GM21360 (cell line): Measurements from ENCODE around the gene DHRSX.
"Not testable (repeated sequence)": the region's sequence is repeated elsewhere in the genome, so short reads cannot be mapped to it uniquely, and the experiment has no call there.

Experiments used
- ATAC-seq: cut with Tn5 transposase; IDR thresholded peaks from one replicate; pipeline ENCODE4 v1.9.1; 2021; ENCODE audit warnings: mild to moderate bottlenecking, moderate library complexity; ENCODE audit not compliant: unreplicated experiment

Gene DHRSX

DNA sequence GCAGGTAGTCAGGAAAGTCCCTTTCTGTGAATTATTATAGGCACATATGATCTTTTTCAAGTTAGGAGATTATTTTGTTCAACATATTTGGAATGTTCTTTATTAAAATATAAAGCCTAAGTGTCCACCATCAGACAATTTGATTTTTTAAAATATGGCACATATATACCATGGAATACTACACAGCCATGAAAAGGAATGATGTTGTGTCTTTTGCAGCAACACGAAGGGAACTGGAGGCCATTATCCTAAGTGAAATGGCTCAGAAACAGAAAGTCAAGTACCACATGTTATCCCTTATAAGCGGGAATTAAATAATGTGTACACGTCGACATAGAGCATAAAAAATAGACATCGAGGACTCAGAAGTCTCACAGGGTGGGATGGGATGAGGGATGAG, 73.0 kb downstream of the DHRSX start:
- ATAC-seq = no peak

DNA sequence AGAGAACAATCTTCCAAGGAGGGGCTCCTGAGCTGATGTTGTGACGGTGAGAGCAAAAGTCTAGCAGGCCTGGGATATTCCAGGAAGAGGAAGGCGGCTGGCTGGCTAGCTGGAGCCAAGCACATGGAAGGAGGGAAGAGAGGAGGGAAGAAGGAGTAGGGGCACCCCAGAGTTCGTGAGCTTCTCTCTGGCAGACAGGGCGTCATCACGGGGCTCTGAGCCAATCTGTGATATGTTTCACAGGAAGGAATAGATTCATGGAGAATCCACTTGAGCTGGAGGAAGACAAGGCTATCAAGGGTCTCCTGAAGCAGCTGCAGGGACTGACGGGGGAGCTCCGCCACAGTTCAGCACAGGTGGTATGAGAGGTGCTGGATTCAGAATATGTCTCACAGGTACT, 73.6 kb downstream of the DHRSX start:
- ATAC-seq = no peak

DNA sequence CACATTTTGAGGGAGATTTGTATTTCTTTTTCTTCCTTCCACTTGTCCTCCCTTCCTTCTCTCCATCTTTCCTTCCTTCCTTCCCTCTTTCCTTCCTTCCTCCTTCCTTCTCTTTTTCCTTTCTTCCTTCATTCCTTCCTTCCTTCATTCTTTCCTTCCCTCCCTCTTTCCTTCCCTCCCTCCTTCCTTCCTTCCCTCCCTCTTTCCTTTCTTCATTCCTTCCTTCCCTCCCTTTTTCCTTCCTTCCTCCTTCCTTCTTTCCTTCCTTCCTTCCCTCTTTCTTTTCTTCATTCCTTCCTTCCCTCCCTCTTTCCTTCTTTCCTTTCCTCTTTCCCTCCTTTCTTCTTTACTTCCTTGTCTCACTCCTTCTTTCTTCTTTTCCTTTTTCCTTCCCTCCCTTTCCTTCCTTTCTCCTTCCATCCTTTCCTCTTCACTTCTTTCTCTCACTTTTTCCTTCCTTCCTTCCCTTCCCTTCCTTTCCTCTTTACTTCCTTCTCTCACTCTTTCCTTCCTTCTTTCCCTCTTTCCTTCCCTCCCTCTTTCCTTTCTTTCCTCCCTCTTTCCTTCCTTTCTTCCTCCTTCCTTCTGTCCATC, 74.4 kb downstream of the DHRSX start:
- ATAC-seq = no peak

DNA sequence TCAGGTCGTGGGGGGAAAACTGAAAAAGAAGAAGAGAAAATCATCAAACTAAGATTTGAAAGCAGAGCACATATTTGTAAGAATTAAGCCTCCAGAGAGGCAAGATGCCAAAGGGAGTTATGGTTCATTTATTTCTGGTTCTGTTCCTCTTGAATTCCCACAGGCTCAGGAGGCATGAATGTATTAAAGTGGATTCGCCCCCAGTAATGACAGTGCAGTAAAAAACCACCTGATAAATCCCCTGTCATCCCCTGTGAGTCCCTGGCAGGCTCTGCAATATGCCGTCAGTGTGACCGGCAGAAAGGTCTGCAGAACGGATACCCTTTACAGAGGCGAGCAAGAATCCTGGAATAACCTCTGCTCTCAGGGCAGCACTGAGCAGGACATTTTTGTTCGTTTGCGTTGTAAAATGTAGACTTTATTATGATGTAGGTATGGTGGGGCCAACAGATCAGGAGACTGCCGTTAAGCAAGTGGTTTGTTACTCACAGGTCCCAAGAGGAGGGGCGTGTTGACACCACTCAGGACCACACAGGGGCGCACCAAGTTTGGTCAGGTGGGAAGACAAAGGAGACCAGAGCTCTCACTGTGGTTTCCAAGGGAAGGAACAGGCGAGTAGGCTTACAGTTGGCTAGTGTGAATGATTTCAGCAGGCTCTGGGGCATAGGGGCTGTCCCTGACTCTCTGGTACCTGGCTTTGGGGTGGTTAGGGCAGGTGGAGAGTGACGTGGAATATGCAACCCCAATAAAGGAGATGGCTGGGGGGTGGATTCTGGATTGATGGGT, 75.3 kb downstream of the DHRSX start:
- ATAC-seq = no peak

DNA sequence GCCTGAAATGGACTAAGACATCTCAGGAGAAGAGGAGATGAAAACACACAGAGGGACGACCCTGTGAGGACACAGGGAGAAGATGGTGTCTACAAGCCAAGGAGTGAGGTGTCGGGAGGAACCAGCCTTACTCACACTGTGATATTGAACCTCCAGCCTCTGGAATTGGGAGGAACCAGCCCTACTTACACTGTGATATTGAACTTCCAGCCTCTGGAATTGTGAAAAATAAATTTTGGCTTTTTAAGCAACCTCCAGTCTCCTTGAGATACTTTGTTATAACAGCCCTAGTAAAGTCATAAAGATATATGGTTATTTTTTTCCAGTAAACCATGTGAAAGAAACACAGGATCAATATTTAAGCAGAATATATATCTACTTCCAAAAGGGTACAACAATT, 76.5 kb downstream of the DHRSX start:
- ATAC-seq = no peak

DNA sequence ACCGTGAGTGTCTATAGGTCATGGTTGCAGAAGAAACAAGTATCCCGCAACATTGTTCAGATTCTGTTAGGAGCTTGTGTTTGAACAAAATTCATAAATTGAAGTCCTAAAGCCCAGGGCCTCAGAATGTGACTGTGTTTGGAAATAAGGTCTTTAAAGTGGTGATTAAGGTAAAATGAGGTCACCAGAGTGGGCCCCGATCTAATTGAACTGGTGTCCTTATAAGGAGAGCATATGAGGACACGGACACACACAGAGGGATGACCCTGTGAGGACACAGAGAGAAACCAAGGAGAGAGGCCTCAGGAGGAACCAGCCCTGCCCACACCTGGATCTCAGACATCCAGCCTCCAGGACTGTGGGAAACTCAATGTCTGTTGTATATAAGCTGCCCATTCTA, 76.9 kb downstream of the DHRSX start:
- no peak for ATAC-seq

DNA sequence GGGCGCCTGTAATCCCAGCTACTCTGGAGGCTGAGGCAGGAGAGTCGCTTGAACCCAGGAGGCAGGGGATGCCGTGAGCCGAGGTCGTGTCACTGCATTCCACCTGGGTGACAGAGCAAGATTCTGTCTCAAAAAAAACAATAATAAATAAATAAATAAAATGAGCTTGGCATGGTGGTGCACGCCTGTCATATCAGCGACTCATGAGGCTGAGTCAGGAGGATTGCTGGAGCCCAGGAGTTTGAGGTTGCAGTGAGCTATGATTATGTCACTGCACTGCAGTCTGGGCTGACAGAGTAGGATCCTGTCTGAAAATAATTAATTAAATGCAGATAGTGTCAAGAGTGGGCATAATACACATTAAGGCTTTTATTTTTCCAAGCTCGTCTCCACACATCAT, 77.5 kb downstream of the DHRSX start:
- ATAC-seq = no peak

DNA sequence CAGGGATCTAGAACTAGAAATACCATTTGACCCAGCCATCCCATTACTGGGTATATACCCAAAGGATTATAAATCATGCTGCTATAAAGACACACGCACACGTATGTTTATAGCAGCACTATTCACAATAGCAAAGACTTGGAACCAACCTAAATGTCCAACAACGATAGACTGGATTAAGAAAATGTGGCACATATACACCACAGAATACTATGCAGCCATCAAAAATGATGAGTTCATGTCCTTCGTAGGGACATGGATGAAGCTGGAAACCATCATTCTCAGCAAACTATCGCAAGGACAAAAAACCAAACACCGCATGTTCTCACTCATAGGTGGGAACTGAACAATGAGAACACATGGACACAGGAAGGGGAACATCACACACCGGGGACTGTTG, 81.4 kb downstream of the DHRSX start:
- not testable (repeated sequence) for ATAC-seq

DNA sequence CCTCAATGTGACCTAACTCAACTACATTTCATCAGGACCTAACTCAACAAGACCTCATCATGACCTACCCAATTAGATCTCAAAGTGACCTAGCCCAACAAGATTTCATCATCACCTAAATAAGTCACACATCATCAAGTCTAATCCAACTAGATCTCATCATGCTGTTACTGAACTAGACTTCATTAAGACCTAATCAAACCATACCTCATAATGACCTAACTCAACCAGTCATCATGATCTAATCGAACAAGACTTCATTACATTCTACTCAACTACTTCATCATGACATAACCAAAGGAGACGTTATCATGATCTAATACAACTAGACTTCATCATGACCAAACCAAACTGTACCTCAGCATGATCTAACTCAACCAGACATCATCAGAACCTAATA, 82.8 kb downstream of the DHRSX start:
- no peak for ATAC-seq

DNA sequence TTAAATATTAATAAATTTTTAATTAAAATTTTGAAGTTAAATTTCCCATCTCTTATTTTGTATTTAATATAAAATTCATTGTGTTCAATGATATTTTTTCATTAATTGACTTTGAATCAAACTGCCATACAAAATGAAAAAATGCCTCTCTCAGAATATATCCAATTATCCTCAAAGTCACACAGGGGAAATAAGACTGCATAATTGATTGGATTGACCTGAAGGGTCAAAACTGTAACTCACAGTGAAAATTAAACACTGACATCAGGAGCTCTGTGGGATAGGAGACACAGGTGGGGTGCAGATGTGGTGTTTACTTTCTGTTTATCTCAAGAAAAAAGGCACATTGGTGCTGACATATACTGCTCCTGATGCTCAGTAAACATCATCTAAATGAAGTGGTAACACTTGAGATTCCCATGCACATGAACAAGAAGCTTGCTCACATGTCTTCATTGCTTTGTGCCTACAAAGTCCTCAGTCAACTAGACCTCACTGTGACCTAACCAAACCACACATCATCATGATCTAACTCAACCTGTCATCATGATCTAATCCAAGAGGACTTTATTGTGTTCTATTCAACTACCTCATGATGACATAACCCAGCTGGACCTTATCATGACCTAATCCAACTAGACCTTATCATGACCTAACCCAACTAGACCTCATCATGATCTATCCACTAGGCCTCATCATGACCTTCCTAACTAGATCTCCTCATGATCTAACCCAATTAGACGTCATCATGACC, 83.7 kb downstream of the DHRSX start:
- ATAC-seq = no peak

DNA sequence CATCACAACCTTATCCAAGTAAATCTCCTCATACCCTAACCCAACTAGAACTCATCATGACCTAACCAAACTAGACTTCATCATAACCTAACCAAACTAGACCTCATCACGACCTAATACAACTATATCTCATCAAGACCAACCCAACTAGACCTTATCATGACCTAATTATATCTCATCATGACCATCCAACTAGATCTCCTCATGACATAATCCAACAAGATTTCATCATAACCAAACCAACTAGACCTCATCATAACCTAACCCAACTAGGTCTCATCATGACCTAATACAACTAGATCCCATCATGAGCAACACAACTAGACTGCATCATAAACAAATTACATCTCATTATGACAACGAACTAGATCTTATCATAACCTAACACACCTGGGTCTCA, 86.4 kb downstream of the DHRSX start:
- ATAC-seq = no peak

DNA sequence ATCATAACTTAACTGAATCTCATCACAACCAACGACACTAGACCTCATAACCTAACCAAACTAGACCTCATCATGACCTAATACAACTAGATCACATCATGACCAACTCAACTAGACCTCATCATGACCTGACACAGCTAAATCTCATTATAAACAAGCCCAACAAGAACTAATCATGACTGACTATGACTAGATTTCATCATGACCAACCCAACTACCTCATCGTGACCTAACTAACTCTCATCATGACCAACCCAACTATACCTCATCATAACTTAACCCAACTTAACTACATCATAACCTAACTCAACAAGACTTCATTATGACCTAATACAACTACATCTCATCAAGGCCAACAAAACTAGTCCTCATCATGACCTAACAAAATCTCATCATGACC, 86.8 kb downstream of the DHRSX start:
- ATAC-seq = no peak

DNA sequence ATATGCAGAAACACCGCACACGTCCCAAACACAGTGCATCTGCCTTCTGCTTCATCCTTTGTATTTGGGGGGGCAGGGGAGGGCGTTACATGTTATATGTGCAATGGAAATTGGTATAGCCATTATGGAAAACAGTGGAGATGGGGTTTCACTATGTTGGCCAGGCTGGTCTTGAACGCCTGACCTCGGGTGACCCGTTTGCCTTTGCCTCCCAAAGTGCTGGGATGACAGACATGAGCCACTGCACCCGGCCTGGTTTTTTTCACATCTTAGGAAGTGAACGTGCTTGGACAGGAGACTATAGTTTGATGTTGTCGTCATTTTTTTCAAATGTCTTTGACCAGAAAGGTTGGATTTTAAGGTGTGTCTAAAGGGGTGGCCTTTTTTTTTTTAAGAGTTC, 88.6 kb downstream of the DHRSX start:
- no peak for ATAC-seq

DNA sequence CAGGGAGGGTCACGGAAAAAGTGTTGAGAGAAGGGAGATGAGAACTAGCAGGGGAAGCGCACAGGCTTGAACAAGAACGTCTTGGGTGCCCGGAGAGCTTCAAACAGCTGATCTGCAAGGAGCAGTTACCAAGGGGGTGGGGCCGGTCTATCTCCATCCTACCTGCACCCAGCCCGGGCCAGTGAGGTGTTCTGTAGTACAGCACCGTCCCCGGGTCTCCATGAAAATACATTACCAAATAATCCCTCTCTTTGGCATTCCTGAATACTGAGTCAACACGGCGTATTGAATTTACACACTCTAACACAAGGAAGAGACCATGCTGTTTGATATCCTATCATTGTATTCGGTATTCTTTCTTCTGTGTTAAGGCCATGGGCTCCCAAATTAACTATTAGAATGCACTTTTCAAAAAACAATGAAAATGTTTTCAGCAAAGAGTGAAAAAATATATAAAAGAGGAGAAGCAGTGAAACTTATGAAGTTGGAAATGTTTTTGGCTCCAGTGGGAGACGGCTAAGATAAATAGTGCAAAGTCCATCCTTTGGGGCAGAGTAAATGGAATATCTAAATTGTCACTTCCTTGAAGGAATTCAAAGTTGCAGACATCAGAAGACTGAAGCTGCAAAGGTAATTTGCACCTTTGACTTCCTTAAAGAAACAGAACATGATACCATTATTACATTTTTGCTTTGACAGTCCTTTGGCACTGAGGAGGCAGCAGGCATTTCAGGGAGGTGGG, 90.3 kb downstream of the DHRSX start:
- ATAC-seq = no peak

DNA sequence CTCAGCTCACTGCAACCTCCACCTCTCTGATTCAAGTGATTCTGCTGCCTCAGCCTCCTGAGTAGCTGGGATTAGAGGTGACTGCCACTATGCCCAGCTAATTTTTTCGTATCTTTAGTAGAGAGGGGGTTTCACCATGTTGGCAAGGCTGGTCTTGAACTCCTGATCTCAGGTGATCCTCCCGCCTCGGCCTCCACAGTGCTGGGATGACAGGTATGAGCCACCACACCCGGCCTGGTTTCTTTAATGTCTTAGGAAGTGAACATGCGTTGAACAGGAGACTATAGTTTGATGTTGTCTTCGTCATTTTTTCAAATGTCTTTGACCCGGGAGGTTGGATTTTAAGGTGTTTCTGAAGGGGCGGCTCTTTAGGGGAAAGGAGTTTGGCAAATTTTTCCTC, 91.0 kb downstream of the DHRSX start:
- no peak for ATAC-seq

DNA sequence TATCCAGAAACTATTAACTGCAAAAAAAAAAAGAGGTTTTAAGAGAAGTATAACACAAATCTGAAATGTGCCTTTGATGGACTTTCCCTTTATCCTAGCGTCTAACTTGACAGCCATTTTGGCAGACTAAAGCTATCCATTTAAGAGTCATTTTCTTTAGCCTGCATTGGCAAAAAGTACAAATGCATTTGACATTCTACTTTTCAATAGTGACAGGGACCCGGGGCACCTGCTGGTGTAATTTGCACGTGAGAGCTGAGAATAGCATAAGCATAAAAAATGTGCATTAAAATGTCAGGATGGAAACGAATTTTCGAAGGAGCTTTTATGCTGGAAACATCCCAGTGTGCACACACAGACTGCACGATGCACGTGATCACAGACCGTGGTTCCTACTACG, 91.9 kb downstream of the DHRSX start:
- ATAC-seq = no peak

DNA sequence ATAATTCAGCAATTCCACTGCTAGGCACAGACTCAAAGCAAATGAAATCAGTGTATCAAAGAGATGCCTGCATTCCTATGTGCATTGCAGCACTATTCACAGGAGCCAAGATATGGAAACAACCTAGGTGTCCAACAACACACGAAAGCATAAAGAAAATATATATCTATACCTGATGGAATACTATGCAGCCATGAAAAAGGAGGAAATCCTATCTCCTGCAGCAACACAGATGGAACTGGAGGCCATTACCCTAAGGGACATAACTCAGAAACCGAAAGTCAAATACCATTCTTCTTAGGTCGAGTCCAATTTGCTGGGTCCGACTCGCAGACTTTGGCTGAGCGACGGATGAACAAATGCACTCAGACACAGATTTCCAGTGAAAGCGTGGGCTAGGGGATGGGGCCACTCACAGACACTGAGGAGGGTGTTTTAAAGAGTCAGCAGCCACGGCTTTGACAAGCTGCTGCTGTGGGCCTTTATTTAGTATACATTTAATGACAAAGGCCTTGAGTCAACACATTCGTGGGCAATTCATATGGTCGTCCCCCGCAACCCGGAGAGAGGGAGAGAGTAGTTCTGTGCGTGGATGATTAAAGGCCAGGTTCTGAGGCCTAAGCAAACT, 93.8 kb downstream of the DHRSX start:
- ATAC-seq = no peak

DNA sequence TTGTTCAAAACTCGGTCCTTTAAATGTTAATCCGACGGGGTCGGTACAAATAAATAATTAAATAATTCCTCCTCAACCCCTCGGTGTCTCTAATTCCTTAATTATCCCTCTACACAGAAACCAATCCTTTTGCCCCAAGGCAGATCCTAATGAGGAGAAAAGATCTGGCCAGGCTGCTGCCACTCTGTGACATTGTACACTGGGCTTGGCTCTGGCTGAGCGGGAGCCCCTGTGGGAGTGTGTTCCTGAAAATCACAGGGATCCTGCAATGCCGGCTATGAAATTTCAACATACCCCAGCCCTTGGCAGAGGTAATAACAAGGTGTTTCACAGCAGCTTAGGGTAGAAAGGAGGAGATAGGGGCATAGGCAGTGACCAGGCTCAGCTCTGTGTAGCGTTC, 96.0 kb downstream of the DHRSX start:
- no peak for ATAC-seq

DNA sequence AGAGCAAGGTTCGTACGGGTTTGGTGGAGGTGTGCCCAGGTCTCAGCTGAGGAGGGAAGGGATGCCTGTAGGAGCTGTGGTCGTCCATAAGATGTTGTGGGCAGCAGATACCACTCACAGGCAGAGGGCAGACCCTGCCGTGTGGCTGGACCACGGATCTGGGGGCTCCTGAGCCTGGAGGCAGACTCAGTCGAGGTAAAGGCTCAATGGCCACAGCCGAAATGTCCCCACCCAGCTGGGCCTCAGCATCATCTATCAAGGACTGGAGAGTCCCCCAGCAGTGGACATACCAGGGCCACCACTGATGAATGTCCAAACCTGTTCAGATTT, 98.5 kb downstream of the DHRSX start:
- ATAC-seq = no peak

DNA sequence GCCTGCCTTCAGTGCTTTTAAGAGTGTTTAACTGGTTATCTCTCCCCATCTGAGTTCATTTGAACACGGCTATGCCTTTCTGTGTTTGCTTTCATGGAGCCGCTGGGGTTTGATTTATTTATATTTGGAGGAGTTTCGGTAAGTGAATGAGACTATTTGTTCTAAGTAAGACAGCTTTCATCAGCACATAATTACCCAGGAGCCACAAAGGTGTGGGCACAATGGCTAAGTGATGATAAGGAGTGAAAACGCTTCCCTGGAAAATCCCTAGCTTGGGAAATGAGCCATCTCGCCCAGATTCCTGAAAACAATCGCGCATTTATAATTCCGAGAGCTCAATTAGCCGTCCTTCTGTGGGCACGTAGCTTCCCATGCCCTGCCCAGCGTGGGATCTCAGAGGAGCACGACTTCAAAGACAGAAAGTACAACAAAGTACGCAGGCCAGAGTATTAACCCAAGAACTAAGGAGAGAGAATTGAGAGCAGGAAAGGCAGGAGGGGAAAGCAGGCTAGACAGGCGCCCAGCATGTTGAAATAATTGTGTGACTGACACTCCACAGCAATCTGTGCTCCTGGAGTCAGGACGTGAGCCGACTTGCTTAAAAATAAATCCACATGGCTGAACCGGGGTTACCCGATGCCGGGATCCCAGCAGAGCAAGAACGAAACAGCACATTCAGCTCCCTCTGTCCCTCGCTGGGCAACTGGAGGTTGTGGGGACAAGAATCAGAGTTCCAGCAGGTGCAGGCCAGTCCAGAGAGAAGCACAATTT, 99.0 kb downstream of the DHRSX start:
- no peak for ATAC-seq
